Glutamatergic neuron (in vitro differentiated cells): ENCODE data around the gene EPHA10. TPM values are rescaled to one million over a fixed set of nuclear protein-coding genes. Genes with fewer than 3 reads are reported as not detected.
A peak's percentile ranks its signal among the peaks of the same experiment; 100 is the strongest.

ENCODE experiments used
- DNase-seq: peaks from one replicate; pipeline ENCODE4 v3.0.0; 2022
- H3K27ac Mint-ChIP-seq: one replicate; pipeline ENCODE4 v1.8.0; 2020; ENCODE audit warnings: mild to moderate bottlenecking, mixed read lengths, inconsistent platforms; ENCODE audit not compliant: unreplicated experiment
- H3K27me3 Mint-ChIP-seq: one replicate; pipeline ENCODE4 v1.8.0; 2020; ENCODE audit warnings: mild to moderate bottlenecking, moderate library complexity, mixed read lengths, inconsistent platforms; ENCODE audit not compliant: unreplicated experiment
- H3K36me3 Mint-ChIP-seq: one replicate; pipeline ENCODE4 v1.8.0; 2020; ENCODE audit warnings: mild to moderate bottlenecking, mixed read lengths, inconsistent platforms; ENCODE audit not compliant: unreplicated experiment
- H3K4me1 Mint-ChIP-seq: one replicate; pipeline ENCODE4 v1.8.0; 2020; ENCODE audit warnings: mild to moderate bottlenecking, low read depth, mixed read lengths, inconsistent platforms; ENCODE audit not compliant: unreplicated experiment
- H3K4me3 Mint-ChIP-seq: one replicate; pipeline ENCODE4 v1.8.0; 2020; ENCODE audit warnings: mild to moderate bottlenecking, mixed read lengths, inconsistent platforms; ENCODE audit not compliant: unreplicated experiment
- H3K9me3 Mint-ChIP-seq: one replicate; pipeline ENCODE4 v1.8.0; 2020; ENCODE audit warnings: mild to moderate bottlenecking, moderate library complexity, mixed read lengths, inconsistent platforms; ENCODE audit not compliant: unreplicated experiment
- total RNA-seq: library from RNA; stranded (reverse); fragmentation: NEBNext Ultra II Directional; extraction: Animal tissue kit (Norgen Biotek cat#: 25700); gene quantifications from one replicate; pipeline ENCODE4 v1.2.1, GENCODE V29; 2021; ENCODE audit not compliant: unreplicated experiment
- TF ChIP-seq, protein P1 (sequence below): fragments of 200-600 bp; sonication (generic); IDR thresholded peaks from one replicate; pipeline ENCODE4 v1.5.0; 2021; ENCODE audit not compliant: partially characterized antibody, unreplicated experiment

EPHA10 gene
- total RNA-seq, 1 donor from 2014 or later, result 4.8 TPM

DNA sequence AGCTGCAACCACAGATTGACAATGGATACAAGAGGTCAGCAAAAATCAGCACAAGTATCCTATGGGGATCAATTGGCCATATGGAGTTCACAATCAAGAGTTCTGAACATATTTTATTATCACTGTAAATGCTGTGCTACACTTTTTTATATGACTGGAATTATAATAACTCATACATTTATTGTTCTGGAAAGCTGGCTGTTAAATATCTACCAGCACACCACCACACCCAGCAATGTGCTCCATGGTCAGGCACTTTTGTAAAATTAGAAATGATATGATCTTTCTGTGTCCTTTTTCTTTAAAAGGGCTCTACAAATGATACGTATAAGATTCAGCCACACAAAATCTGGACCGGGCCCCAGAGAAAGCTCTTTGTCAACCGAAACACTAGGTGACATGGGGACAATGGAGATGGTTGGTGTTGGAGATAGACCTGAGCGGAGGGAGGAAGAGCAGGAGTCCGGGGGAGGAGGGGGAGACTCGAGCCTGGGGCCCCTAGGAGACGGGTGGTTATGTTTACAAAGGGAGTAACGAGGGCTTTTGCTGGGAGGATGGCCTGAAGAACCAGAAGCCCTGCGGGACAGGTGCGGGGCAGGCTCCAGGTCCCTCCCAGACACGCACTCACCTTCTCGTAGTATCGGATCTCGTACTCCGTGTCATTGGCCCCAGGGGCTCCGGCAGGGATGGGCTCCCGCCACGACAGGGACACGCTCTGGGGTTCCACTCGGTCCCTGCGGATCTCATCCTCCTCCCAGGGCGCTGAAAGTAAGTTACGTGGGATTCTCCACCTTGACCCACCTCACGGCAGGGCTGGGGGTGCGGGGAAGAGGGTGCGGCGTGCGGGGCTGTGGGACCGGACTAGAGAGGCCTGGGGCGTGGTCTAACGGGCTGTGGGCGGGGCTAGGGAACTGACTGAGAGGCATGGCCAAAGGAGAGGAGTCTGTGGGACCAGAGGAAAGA is 30.0 kb downstream of the EPHA10 start:
- TF ChIP-seq, protein P1, sequence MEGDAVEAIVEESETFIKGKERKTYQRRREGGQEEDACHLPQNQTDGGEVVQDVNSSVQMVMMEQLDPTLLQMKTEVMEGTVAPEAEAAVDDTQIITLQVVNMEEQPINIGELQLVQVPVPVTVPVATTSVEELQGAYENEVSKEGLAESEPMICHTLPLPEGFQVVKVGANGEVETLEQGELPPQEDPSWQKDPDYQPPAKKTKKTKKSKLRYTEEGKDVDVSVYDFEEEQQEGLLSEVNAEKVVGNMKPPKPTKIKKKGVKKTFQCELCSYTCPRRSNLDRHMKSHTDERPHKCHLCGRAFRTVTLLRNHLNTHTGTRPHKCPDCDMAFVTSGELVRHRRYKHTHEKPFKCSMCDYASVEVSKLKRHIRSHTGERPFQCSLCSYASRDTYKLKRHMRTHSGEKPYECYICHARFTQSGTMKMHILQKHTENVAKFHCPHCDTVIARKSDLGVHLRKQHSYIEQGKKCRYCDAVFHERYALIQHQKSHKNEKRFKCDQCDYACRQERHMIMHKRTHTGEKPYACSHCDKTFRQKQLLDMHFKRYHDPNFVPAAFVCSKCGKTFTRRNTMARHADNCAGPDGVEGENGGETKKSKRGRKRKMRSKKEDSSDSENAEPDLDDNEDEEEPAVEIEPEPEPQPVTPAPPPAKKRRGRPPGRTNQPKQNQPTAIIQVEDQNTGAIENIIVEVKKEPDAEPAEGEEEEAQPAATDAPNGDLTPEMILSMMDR, result no peak
- Mint-ChIP-seq H3K27me3 (peaks cover 8% of the 10 kb centered on the region), H3K36me3 (no peaks in the 10 kb centered on the region), H3K4me3 (peak overlapping the region; percentile 55), H3K4me1 (no peaks in the 10 kb centered on the region), H3K9me3 (peaks cover 2% of the 10 kb centered on the region), H3K27ac (no peak overlapping the region)
- peak; percentile 66 for DNase-seq

DNA sequence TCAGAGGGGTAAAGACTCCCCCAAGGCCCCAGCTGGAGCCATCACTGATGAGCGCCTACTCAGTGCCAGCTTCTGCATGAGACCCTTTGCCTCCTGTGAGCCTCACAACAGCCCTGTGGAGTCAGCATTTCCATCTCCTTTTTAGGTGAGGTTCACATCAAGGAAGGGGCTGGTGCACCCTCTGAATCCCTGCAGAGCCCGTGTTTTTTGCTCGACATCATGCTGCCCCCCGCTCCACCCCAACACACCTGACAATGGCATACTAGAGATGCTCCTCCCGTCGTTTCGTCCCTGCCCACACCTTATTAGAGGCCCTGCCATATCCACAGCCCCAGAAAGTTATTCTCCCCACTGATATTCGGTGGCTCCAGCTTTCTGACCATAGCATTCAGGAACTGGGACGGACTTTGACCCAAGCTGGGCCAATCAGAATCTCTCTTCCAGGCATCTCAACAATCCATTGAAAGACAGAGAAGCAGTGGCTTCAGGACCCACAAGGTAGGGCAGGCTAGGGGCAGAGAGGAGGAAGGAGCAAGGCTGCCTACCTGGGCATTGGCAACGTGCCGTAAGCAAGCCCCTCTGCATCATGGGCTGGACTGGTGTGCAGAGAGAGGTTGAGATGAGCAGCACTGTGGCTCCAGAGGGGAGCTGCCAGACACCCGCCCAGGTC is 32.7 kb downstream of the EPHA10 start:
- DNase-seq, result no peak
- TF ChIP-seq, protein P1, result no peak
- Mint-ChIP-seq H3K4me1 (no peaks in the 10 kb centered on the region), H3K9me3 (no peaks in the 10 kb centered on the region), H3K27me3 (peaks cover 10% of the 10 kb centered on the region), H3K27ac (no peak overlapping the region), H3K36me3 (no peaks in the 10 kb centered on the region), H3K4me3 (no peak overlapping the region)

DNA sequence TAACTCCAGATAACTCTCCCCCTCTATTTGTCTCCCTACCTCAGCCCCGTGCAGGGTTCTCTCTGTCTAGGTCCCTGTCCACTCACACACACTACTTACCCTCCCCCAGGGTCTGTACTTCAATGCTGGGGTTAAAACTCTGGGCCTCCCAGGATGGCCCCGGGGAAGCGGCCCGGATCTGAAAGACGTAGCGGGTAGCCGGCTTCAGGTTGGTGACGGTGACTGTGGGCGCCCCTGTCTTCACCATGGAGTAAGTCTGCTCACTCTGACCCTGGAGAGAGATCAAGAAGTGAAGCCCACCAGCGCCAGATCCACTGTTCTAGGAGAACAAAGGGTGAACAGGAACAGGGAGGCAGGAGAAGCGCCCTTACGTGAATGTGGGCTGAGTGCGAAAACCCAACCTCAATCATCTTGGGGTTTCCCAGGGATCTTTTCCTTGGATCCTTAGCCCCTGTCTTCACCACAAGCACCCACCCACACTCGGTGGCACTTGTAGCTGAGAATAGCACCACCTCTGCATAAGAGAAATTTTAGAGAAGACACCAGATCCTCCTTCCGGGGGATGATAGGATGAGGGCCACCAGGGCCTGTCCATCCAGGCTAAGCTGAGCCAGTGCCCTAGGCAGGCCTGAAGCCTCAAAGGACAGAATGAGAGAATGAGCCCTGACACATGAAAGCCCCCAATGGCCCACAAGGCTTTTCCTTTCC is 33.5 kb downstream of the EPHA10 start:
- no peak overlapping the region for H3K4me3 Mint-ChIP-seq
- H3K36me3 Mint-ChIP-seq, result no peaks in the 10 kb centered on the region
- no peak for DNase-seq
- H3K27ac Mint-ChIP-seq, result no peak overlapping the region
- peaks cover 4% of the 10 kb centered on the region for H3K4me1 Mint-ChIP-seq
- H3K27me3 Mint-ChIP-seq, result peaks cover 6% of the 10 kb centered on the region
- peaks cover 2% of the 10 kb centered on the region for H3K9me3 Mint-ChIP-seq
- TF ChIP-seq, protein P1, result no peak

DNA sequence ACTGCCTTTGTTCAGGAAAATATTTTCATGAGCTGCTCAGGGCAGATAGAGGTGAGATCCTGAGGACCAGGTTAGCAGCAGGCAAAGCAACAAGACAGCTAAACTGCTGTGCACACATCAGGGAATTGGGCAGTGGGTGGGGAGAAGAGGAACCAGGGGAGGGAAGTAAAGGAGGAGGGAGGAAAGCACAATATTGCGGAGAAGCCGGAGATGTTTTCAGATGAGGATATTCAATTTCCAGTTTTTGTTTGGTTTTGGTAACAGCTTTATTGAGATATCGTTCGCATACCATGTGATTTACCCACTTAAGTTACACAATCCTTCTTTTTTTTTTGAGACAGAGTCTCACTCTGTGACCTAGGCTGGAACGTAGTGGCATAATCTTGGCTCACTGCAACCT is 34.5 kb downstream of the EPHA10 start:
- H3K4me1 Mint-ChIP-seq, result peaks cover 12% of the 10 kb centered on the region
- H3K36me3 Mint-ChIP-seq, result no peaks in the 10 kb centered on the region
- no peak overlapping the region for H3K4me3 Mint-ChIP-seq
- TF ChIP-seq, protein P1, result no peak
- H3K27me3 Mint-ChIP-seq, result peaks cover 10% of the 10 kb centered on the region
- H3K9me3 Mint-ChIP-seq, result peaks cover 2% of the 10 kb centered on the region
- H3K27ac Mint-ChIP-seq, result no peak overlapping the region
- DNase-seq, result no peak
